ENCODE results near the gene SUSD1. TPM values are rescaled to one million over a fixed set of nuclear protein-coding genes. Genes with fewer than 3 reads are reported as not detected.
A peak's percentile ranks its signal among the peaks of the same experiment; 100 is the strongest.

The SUSD1 gene
- total and polyA plus RNA-seq, 8 donors, result 1.6 to 50.4 (median 21.1) TPM

DNA sequence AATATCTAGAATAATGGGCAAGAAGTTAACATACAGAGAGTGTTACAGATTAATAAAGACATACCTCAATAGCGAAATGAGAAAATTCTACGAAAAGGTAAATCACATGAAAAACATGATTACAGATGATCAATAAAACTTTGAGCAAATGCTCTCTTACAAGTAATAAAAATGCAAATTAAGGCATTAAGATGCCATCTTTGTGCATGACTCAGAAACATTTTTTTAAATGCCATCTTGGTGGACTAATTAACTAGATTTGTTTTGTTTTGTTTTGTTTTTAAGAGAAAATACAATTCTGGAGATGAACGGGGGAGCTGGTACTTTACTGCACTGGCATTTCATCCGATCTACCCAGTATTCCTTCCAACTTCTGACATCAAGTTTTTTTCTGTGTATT lies 130.2 kb downstream of the SUSD1 start:
- no peak for DNase-seq
- H3K4me3 ChIP-seq, result no peak overlapping the region
- intact Hi-C loops (cut with DNase I; ENCODE audit: low total_unique reads), result no loop called here
- H3K9me3 ChIP-seq, result no peaks in the 10 kb centered on the region
- 92 to 95% (median 94%) methylated on average over 4 of the region's 4 CpGs for WGBS, 5 donors
- H3K27ac ChIP-seq, result no peak overlapping the region
- H3K27me3 ChIP-seq, result no peaks in the 10 kb centered on the region
- no peak for TF ChIP-seq EP300 (IDR thresholded peaks at IDR 0.05)
- TF ChIP-seq POLR2A (IDR thresholded peaks at IDR 0.05), result no peak
- TF ChIP-seq, protein P1, sequence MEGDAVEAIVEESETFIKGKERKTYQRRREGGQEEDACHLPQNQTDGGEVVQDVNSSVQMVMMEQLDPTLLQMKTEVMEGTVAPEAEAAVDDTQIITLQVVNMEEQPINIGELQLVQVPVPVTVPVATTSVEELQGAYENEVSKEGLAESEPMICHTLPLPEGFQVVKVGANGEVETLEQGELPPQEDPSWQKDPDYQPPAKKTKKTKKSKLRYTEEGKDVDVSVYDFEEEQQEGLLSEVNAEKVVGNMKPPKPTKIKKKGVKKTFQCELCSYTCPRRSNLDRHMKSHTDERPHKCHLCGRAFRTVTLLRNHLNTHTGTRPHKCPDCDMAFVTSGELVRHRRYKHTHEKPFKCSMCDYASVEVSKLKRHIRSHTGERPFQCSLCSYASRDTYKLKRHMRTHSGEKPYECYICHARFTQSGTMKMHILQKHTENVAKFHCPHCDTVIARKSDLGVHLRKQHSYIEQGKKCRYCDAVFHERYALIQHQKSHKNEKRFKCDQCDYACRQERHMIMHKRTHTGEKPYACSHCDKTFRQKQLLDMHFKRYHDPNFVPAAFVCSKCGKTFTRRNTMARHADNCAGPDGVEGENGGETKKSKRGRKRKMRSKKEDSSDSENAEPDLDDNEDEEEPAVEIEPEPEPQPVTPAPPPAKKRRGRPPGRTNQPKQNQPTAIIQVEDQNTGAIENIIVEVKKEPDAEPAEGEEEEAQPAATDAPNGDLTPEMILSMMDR (IDR thresholded peaks at IDR 0.05), result no peak
- TF ChIP-seq POLR2AphosphoS5 (IDR thresholded peaks at IDR 0.05), result no peak
- H3K36me3 ChIP-seq, result peaks cover 0 to 6% (median 3%) of the 10 kb centered on the region in 4 donors
- H3K4me1 ChIP-seq, result peaks cover 9 to 15% (median 14%) of the 10 kb centered on the region in 4 donors

GRCh38 chr9:112044186-112044585 lies 130.9 kb downstream of the SUSD1 start:
- H3K27ac ChIP-seq, result no peak overlapping the region
- intact Hi-C loops (cut with DNase I; ENCODE audit: low total_unique reads), result no loop called here
- TF ChIP-seq POLR2AphosphoS5 (IDR thresholded peaks at IDR 0.05) (no peak), EP300 (IDR thresholded peaks at IDR 0.05) (no peak), POLR2A (IDR thresholded peaks at IDR 0.05) (no peak)
- TF ChIP-seq, protein P1 (IDR thresholded peaks at IDR 0.05), result no peak

DNA sequence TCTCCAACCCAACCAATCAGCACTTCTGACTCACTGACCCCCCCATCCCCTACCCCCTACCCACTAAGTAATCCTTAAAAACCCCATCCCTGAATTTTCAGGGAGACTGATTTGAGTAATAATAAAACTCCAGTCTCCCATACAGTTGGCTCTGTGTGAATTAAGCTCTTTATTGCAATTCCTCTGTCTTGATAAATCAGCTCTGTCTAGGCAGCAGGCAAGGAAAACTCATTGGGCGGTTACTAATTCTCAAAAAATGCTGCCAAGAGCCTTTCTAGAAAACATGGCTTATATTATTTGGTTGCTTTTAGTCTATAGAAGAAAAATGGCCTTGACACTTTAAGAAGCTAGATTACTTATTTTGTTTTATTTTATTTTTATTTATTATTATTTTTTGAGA lies 131.7 kb downstream of the SUSD1 start:
- peaks cover 0 to under 1% (median under 1%) of the 10 kb centered on the region in 4 donors for H3K4me1 ChIP-seq
- 74 to 95% (median 85%) methylated on average over 1 of the region's 1 CpG for WGBS, 5 donors
- TF ChIP-seq POLR2A (IDR thresholded peaks at IDR 0.05) (no peak), POLR2AphosphoS5 (IDR thresholded peaks at IDR 0.05) (no peak), EP300 (IDR thresholded peaks at IDR 0.05) (no peak)
- TF ChIP-seq, protein P1 (IDR thresholded peaks at IDR 0.05), result no peak
- peak in 1 of 2 donors; percentile 30 for DNase-seq
- peaks cover 0 to 11% (median 6%) of the 10 kb centered on the region in 4 donors for H3K36me3 ChIP-seq
- no peak overlapping the region for H3K4me3 ChIP-seq
- H3K27ac ChIP-seq, result no peak overlapping the region
- no peaks in the 10 kb centered on the region for H3K9me3 ChIP-seq
- no peaks in the 10 kb centered on the region for H3K27me3 ChIP-seq
- intact Hi-C loops (cut with DNase I; ENCODE audit: low total_unique reads), result no loop called here

More at GRCh38 chr9:112044186-112044585, 130.9 kb downstream of the SUSD1 start:
- Histone ChIP-seq H3K9me3 (no peaks in the 10 kb centered on the region), H3K4me1 (peaks cover 2 to 8% (median 7%) of the 10 kb centered on the region in 4 donors), H3K36me3 (peaks cover 0 to 9% (median 6%) of the 10 kb centered on the region in 4 donors), H3K27me3 (no peaks in the 10 kb centered on the region), H3K4me3 (no peak overlapping the region)
- no peak for DNase-seq

GRCh38 chr9:112042769-112043168 lies 132.3 kb downstream of the SUSD1 start:
- WGBS, 5 donors, result 74 to 93% (median 88%) methylated on average over 5 of the region's 5 CpGs
- no peaks in the 10 kb centered on the region for H3K27me3 ChIP-seq
- no peak overlapping the region for H3K4me3 ChIP-seq
- no peaks in the 10 kb centered on the region for H3K9me3 ChIP-seq
- DNase-seq, result no peak
- no peaks in the 10 kb centered on the region for H3K4me1 ChIP-seq
- intact Hi-C loops (cut with DNase I; ENCODE audit: low total_unique reads), result no loop called here
- TF ChIP-seq, protein P1 (IDR thresholded peaks at IDR 0.05), result no peak
- TF ChIP-seq EP300 (IDR thresholded peaks at IDR 0.05) (no peak), POLR2A (IDR thresholded peaks at IDR 0.05) (no peak), POLR2AphosphoS5 (IDR thresholded peaks at IDR 0.05) (no peak)
- peaks cover 0 to 11% (median 6%) of the 10 kb centered on the region in 4 donors for H3K36me3 ChIP-seq
- no peak overlapping the region for H3K27ac ChIP-seq

Data from stomach (tissue), 9 donors.